Measurements from ENCODE around the gene PAPSS1. TPM values are rescaled to one million over a fixed set of nuclear protein-coding genes. Genes with fewer than 3 reads are reported as not detected.
A peak's percentile ranks its signal among the peaks of the same experiment; 100 is the strongest.

The PAPSS1 gene
- total and polyA plus RNA-seq, 2 of the 8 experiments (the other 6 are each of a cell fraction or from before 2014, with no cell fraction given), result 79.2 to 98.5 TPM

GRCh38 chr4:107579099-107579498, 140.9 kb downstream of the PAPSS1 start:
- Histone ChIP-seq H4K5ac (ENCODE audit: insufficient read length, low read depth, low read length) (no peak overlapping the region), H3K18ac (ENCODE audit: extremely low read depth, low read length) (no peak overlapping the region), H3K4me2 (ENCODE audit: insufficient read depth in 1 of 2, low read depth in 2 of 2, low read length in 2 of 2) (no peak overlapping the region), H3K27ac (ENCODE audit: low read depth, low read length) (no peak overlapping the region), H4K91ac (replicated peaks; ENCODE audit: insufficient read length, low read length) (no peak overlapping the region), H3K56ac (replicated peaks; ENCODE audit: insufficient read length, low read depth, low read length) (no peak overlapping the region), H3K4me1 (replicated peaks in 1 of 4; ENCODE audit: control insufficient read depth in 3 of 4, insufficient read depth in 4 of 4, low read length in 3 of 4) (no peaks in the 10 kb centered on the region), H2BK20ac (ENCODE audit: low read length) (no peak overlapping the region), H3K4me3 (ENCODE audit: extremely low read depth in 1 of 4, insufficient read depth in 2 of 4, low read depth in 3 of 4, low read length in 4 of 4) (no peak overlapping the region), H2AFZ (ENCODE audit: low read length) (no peak overlapping the region), H3K9ac (replicated peaks in 1 of 4; ENCODE audit: extremely low read depth in 1 of 4, low read depth in 3 of 4, low read length in 3 of 4) (no peak overlapping the region), H3K79me1 (ENCODE audit: low read depth, low read length) (no peaks in the 10 kb centered on the region), H2BK15ac (ENCODE audit: low read length) (no peak overlapping the region), H3K23me2 (ENCODE audit: low read depth, low read length) (no peaks in the 10 kb centered on the region), H3K27me3 (replicated peaks in 1 of 4; ENCODE audit: control insufficient read depth in 3 of 4, extremely low read depth in 1 of 4, insufficient read depth in 3 of 4, low read length in 3 of 4) (no peaks in the 10 kb centered on the region), H3K79me2 (ENCODE audit: control insufficient read depth in 1 of 2, insufficient read depth in 2 of 2, low read length in 2 of 2) (no peaks in the 10 kb centered on the region), H4K8ac (ENCODE audit: extremely low read depth, insufficient read depth, low read length) (no peak overlapping the region; the same call in 1 of the 2 replicates), H3K14ac (ENCODE audit: insufficient read length) (no peak overlapping the region), H2BK120ac (replicated peaks; ENCODE audit: low read depth, low read length) (no peak overlapping the region), H3K36me3 (ENCODE audit: control insufficient read depth in 2 of 4, insufficient read depth in 4 of 4, low read length in 3 of 4) (no peaks in the 10 kb centered on the region), H3K23ac (ENCODE audit: insufficient read length) (no peak overlapping the region), H2BK5ac (ENCODE audit: low read depth, low read length) (no peak overlapping the region), H4K20me1 (replicated peaks in 1 of 2; ENCODE audit: control insufficient read depth in 1 of 2, insufficient read depth in 2 of 2, low read length in 2 of 2) (no peaks in the 10 kb centered on the region), H2BK12ac (ENCODE audit: low read depth, low read length) (no peak overlapping the region), H2AK5ac (ENCODE audit: low read depth, low read length) (no peak overlapping the region), H3K4ac (replicated peaks; ENCODE audit: insufficient read length, low read depth, low read length) (no peak overlapping the region), H3K9me3 (ENCODE audit: insufficient read depth in 2 of 2, low read depth in 1 of 2, low read length in 1 of 2) (no peaks in the 10 kb centered on the region)
- DNase-seq (ENCODE audit: low read depth in 1 of 2, low spot score in 2 of 2) (no peak), FAIRE-seq (no peak)
- WGBS, 2 experiments (ENCODE audit: extremely low coverage in 1 of 2, insufficient coverage in 1 of 2, insufficient read length in 1 of 2, insufficient replicate concordance in 2 of 2, low coverage in 1 of 2, low lambda C conversion rate in 2 of 2, missing lambda C conversion rate in 1 of 2), result 91% methylated on average over 13 of the region's 13 CpGs; no CpG with 5 or more reads in 1 of the 2 experiments
- no peak for TF ChIP-seq YY1 (IDR thresholded peaks at IDR 0.05; ENCODE audit: low read depth, low read length)
- peak in 1 of 2 experiments; percentile 39; a peak in 2 of 4 replicates for TF ChIP-seq RAD21 (IDR thresholded peaks at IDR 0.05 in 1 of 2, conservative IDR thresholded peaks at IDR 0.05 in 1 of 2; ENCODE audit: low read depth in 2 of 2, low read length in 2 of 2)
- ChIA-PET CTCF (ENCODE audit: partially characterized antibody) (interaction anchor here (0.7 to 1.2 kb wide), 3 partner anchors 14 to 157 kb away, joined by 3 to 4 read pairs (median 3); no protein-coding TSS in a partner anchor), POLR2A (ENCODE audit: partially characterized antibody) (no interaction called here)

Data from H1 (cell line).